ENCODE measurements around the gene CCDC83. TPM values are rescaled to one million over a fixed set of nuclear protein-coding genes. Genes with fewer than 3 reads are reported as not detected.

The CCDC83 gene
- total and polyA plus RNA-seq, 2 experiments from 2014 or later: not detected

DNA sequence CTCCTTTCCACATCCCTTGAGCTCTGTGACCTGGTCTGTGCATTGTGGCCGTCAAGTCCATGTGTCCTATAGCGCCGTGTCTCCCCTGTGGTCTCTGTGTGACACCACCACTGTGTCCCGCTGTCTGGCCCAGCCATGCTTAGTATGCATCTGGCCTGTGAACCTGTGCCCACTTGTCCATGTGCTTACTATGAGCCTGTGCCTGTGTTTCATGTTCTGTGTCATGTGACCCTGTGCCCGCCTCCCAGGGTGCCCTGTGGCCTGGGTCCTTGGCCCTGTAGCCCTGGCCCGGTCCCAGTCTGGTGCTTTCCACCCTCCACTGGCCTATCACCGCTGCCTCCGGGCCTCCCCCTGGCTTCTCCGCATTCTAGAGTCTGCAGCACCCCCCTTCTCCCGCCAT is 80.6 kb downstream of the CCDC83 start:
- H3K27me3 ChIP-seq: no peaks in the 10 kb centered on the region
- no peaks in the 10 kb centered on the region for H3K9me3 ChIP-seq (ENCODE audit: low read depth)
- no peak for DNase-seq (ENCODE audit: low read depth in 1 of 2, low spot score in 1 of 2)
- TF ChIP-seq, protein P1, sequence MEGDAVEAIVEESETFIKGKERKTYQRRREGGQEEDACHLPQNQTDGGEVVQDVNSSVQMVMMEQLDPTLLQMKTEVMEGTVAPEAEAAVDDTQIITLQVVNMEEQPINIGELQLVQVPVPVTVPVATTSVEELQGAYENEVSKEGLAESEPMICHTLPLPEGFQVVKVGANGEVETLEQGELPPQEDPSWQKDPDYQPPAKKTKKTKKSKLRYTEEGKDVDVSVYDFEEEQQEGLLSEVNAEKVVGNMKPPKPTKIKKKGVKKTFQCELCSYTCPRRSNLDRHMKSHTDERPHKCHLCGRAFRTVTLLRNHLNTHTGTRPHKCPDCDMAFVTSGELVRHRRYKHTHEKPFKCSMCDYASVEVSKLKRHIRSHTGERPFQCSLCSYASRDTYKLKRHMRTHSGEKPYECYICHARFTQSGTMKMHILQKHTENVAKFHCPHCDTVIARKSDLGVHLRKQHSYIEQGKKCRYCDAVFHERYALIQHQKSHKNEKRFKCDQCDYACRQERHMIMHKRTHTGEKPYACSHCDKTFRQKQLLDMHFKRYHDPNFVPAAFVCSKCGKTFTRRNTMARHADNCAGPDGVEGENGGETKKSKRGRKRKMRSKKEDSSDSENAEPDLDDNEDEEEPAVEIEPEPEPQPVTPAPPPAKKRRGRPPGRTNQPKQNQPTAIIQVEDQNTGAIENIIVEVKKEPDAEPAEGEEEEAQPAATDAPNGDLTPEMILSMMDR (IDR thresholded peaks at IDR 0.05; ENCODE audit: low read depth, low read length): no peak
- H3K36me3 ChIP-seq: no peaks in the 10 kb centered on the region
- H3K4me1 ChIP-seq (ENCODE audit: low read depth): no peaks in the 10 kb centered on the region
- H3K4me3 ChIP-seq: no peak overlapping the region
- no peak overlapping the region for H3K27ac ChIP-seq

DNA sequence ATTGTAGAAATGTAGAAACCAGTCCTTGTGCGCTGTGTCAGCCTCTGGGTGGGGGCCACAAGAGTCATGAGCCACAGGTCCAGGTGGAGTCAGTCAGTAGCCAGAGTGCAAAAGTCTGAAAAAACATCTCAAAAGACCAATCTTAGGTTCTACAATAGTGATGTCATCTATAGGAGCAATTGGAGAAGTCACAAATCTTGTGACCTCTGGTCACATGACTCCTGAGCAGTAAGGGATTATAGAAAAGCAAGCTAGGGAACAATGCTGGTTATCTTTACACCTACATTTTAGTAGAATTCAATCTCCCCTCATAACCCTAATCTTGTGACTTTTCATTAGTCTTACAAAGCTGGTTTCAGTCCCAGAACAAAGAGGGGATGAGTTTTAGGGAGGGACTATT is 82.7 kb downstream of the CCDC83 start:
- DNase-seq (ENCODE audit: low read depth in 1 of 2, low spot score in 1 of 2): no peak
- no peak overlapping the region for H3K4me3 ChIP-seq
- H3K4me1 ChIP-seq (ENCODE audit: low read depth): no peaks in the 10 kb centered on the region
- no peaks in the 10 kb centered on the region for H3K9me3 ChIP-seq (ENCODE audit: low read depth)
- no peaks in the 10 kb centered on the region for H3K36me3 ChIP-seq
- no peaks in the 10 kb centered on the region for H3K27me3 ChIP-seq
- TF ChIP-seq, protein P1 (IDR thresholded peaks at IDR 0.05; ENCODE audit: low read depth, low read length): no peak
- no peak overlapping the region for H3K27ac ChIP-seq

DNA sequence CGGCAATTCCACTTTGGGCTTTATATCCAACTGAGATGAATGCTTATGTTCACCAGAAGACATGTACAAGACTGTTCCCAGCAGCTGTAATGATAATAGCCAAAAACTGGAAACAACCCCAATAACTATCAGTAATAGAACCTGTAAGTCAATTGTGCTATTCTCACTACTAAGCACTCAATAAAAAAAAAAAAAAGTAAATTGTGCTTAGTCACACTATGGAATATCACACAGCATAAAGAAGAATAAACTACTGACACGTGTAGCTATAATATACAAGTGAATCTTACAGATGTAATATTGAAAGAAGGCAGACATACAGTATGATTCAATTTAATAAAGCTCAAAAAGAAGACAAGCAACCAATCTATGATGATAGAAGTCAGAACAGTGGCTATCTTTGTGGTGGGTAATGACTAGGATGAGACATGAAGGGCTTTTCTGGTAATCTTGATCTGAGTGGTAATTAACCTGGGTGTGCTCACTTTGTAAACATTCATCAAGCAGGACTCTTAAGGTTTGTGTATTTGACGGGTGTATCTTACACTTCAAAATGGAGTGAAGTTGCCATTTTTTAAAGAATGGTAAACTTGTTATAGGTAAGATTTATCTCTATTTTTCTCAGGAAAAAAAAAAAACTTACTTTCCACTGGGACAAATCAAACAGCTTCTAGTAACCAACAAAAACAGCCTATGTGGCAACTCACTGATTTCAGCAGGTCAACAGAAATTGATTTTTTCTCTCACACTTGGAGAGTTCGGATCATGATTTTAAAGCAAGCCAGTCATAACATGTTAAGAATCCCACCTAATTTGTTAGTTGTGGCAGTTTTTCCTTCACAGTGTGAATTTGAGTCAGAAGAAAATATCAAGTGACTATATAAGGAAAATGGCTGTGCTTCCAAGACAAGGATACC is 84.2 kb downstream of the CCDC83 start:
- H3K4me3 ChIP-seq: no peak overlapping the region
- H3K27ac ChIP-seq: no peak overlapping the region
- TF ChIP-seq, protein P1 (IDR thresholded peaks at IDR 0.05; ENCODE audit: low read depth, low read length): no peak
- H3K27me3 ChIP-seq: no peaks in the 10 kb centered on the region
- no peaks in the 10 kb centered on the region for H3K36me3 ChIP-seq
- no peaks in the 10 kb centered on the region for H3K9me3 ChIP-seq (ENCODE audit: low read depth)
- no peak for DNase-seq (ENCODE audit: low read depth in 1 of 2, low spot score in 1 of 2)
- no peaks in the 10 kb centered on the region for H3K4me1 ChIP-seq (ENCODE audit: low read depth)

- no peaks in the 10 kb centered on the region for H3K36me3 ChIP-seq
- no peaks in the 10 kb centered on the region for H3K9me3 ChIP-seq (ENCODE audit: low read depth)
- H3K27ac ChIP-seq: no peak overlapping the region
- TF ChIP-seq, protein P1 (IDR thresholded peaks at IDR 0.05; ENCODE audit: low read depth, low read length): peak; percentile 78
- no peaks in the 10 kb centered on the region for H3K4me1 ChIP-seq (ENCODE audit: low read depth)
- no peak overlapping the region for H3K4me3 ChIP-seq
- DNase-seq (ENCODE audit: low read depth in 1 of 2, low spot score in 1 of 2): peak; percentile 72 to 86
- H3K27me3 ChIP-seq: no peaks in the 10 kb centered on the region
These were observed 86.3 kb downstream of the CCDC83 start for GRCh38 chr11:85941380-85941973.

DNA sequence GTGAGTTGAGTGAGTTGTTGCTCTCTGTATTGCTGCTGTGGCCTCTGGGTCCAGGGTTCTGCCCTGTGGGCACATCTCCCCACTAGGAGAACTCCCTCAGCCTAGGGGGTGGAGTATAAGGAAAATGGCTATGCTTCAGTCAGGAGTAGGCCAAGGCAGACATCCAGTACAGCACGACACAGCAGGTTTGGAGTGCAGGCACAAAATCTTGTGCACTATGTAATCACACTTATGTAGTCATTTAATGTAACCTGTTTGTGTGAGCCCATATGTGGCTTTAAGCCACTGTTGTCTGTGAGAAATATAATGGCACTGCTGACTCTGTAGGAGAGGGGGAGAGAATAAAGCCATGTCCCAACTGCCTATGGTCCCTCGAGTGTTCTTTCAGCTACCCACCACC is 90.1 kb downstream of the CCDC83 start:
- Histone ChIP-seq H3K9me3 (ENCODE audit: low read depth) (no peaks in the 10 kb centered on the region), H3K27ac (no peak overlapping the region), H3K36me3 (no peaks in the 10 kb centered on the region), H3K4me1 (ENCODE audit: low read depth) (no peaks in the 10 kb centered on the region), H3K4me3 (no peak overlapping the region), H3K27me3 (no peaks in the 10 kb centered on the region)
- TF ChIP-seq, protein P1 (IDR thresholded peaks at IDR 0.05; ENCODE audit: low read depth, low read length): no peak
- no peak for DNase-seq (ENCODE audit: low read depth in 1 of 2, low spot score in 1 of 2)

Measured in cardiac muscle cell (in vitro differentiated cells and primary cell).